HS-5 (cell line): Measurements from ENCODE around the gene NRP1.

Experiments used
- DNase-seq: peaks from one replicate; pipeline ENCODE4 v3.0.0-alpha.2; 2012; ENCODE audit warnings: low read depth

NRP1 gene

DNA sequence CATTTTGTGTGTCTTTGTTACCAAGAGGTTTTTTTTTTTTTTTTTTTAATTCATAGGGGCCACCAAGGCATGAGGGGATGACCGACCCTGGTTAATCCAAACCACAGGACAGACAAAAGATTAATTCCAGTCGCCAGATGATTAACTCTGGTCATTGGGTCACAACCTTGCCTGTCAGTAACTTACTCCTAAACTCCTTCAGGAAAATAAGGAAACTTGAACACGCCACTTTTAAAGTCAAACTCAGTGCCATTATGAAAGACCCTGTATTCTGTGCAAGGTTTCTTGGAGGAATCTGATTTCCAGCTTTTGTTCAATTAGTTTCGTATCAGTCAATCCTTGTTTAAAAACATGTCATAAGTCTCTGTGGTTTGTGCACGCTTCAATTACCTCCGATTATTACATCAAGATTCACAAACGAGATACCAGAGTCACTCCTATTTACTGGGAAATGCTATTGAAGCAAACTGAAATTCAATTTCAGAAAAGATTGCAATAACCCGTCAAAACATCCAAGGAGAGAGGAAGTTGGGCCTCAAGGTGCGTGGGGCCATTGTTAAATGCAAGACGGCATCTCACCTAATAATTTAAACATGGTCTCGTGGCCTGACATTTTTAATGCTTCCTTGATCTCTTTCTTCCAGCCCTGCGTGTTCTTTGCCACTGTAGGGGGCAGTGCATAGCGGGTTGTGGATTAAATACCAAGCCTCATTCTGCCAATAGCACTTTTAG lies 44.0 kb downstream of the NRP1 start:
- no peak for DNase-seq

DNA sequence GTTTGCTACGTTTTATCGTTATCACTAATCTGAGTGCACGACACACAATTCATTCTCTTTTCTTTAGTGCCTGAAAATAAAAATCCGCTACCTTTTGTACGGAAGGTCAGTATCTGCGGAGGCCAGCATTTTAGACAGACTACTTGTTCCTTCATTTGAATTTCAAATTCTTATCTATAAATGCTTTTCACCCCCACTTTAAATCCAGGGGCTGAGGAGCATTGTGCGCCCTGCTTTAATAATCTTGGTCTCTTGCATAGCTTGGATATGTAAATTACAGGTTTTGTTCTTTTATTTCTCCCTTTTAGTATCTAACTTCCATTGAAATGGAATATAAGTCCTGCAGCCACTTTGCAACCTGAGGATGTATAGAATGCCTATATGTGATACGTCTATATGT lies 44.7 kb downstream of the NRP1 start:
- no peak for DNase-seq

DNA sequence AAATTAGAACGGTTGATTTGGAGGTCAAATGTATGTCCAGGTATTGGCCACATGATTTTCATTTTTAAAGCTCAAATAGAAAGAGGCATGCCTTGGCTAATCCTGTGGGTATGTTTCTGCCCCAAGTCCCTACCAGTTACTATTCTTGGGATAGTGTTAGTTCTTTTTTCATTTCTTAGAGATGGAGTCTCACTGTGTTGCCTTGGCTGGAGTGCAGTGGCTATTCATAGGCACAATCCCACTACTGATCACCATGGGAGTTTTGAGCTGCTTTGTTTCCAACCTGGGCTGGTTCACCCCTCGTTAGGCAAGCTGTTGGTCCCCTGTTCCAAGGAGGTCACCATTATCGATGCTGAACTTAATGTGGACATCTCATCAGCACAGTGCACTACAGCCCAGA lies 46.3 kb downstream of the NRP1 start:
- no peak for DNase-seq

DNA sequence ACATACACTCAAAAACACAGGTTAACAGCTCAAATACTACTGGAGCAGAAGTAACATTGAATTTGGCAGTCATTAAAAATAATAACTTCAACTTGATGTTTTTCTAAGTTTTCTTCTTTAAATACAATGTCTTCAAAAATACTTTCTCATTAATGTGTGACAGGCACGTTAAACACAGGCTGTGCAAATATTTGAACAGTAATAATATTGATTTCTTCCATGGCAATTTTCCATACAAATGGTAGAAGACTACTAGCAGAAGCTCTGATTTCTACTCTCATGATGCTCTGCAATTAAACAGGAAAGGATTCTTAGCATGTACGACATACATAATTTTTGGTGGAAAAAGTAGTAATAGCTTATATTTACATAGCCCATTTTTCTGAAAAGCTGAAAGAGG lies 47.4 kb downstream of the NRP1 start:
- no peak for DNase-seq

DNA sequence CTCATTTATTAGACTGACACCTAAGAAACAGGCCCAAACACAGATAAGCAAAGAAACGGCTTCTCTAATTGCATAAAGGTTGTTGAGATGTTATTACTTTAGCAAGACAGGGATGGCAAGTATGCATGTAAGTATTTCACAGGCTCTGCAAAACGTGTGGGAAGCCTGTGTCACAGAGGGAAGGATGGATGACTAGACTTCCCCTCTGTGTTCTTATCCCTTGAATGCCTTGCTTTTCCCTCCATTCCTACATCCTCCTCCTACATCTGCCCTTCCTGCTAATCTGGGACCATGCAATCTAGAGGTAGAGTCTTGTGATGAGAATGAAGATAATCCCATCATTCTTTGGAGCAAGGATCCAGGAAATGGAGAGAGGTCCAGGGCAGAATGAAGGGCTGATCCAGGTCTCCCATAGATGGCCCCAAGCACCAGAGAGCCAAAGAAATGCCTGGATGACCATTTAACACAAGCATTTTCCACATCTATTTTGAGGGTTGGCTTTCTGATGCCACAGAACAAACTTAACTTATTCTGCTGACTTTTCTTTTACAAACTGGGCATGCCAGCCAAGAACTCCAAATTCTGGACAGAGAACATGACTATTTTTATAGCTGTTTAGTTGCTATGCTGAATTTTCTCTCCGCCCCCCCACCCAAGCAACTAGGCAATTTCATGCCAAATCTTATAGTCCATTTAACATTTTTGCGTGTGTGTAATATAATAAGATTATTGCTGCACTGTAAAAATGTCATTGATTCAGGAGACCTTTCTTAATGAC lies 48.1 kb downstream of the NRP1 start:
- no peak for DNase-seq

DNA sequence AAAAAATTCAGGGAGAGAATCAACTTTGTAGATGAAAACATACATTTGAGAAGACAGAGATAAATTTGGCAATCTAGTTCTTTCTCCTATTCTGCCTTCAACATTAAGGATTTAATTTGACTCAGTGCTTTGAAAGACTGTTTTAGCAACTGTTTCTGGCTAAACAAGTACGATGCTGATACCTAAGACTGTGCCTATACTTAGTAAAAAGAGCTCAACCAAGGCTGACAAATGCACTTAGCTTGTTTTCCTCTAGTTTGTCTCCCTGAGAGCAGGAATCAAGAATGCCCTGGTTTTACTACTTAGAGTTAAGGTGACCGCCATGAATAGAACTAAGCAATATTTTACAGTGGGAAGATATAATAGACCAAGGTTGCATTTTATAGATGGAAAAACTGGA lies 49.5 kb downstream of the NRP1 start:
- DNase-seq: no peak

DNA sequence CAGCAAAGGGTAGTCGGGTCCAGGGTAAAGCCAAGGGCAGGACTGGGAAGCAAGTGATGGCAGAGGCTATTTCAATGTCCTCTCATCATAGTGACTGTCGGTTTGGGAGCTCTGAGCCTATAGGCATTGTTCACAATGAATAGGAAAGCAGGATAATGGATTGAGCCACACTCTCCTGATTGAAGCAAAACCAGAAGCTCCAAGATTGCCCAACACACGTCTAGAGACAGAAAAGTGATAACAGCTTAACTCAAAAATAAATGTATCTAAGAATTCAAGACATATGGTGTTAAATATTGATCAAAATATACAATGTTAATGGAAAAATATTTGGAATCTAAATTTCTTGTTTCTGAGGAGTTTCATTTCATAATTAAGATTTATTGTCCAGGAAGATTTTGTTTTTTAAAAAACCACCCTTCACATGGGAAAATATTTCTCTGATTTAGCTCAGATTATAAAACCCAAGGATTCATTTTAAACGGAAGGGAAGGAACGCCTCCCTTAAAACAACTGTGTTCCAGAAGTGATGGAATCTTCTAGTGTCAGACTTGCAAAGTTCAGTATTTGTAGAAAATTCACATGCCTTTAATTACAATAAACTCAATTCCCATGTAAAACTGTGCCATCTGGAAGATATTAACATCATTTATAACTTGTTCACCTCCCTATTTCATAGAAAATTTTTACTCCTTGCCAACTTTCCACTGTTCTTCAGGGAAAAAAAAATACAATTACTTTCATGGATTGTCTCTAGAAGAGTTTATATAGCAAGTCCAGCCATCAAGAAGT lies 54.5 kb downstream of the NRP1 start:
- DNase-seq: no peak

DNA sequence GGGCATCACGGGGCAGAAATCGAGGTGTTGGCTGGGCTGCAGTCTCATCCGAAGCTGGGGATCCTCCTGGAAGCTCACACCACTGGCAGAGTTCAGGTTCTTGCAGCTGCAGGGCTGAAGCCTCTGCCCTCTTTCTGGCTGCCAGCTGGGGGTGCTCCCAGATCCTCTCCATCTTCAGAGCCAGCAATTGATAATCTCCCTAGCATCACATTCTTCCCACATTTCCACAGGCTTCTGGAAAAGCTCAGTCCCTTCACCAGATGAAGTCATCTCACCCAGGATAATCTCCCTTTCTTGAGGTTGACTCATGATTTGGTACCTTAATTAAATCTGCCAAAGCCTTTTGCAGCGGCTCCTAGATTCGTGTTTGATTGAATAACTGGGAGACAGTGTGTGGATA lies 55.2 kb downstream of the NRP1 start:
- DNase-seq: no peak

DNA sequence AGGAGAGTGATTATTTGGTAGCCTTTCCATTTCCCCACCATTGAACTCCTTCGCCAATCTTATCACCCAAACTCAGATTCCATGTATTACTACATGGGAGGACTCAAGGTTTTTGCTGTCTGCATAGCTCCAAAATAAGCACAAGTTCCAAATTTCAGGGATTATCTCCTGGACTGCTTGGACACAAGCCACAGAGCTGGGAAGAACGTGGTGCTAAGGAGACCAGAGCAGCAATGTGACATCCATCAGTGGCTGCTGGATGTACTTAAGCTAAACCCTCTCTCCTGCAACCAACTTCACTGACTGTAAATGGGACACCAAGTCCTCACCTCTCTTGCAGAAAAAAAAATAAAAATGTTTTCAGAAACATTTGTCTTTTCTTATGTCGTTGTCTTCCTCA lies 56.3 kb downstream of the NRP1 start:
- no peak for DNase-seq

DNA sequence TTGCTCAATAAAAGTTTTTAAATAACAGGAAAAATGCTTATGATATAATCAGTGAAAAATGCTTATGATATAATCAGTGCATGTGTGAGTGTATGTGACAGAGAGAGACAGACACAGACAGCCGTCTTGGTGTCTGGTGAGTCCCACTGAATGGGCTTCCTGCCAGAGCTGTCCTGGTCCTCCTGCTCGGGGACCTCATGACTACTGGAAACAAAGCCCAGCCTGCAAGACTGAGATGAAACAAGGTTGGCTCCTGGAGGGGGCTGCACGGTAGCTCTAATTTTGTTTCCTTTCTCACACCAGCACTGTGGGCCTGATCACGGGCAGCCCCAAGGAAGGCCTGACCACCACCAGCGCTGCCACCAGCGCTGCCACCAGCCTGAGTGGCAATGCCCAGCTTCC lies 57.3 kb downstream of the NRP1 start:
- no peak for DNase-seq

DNA sequence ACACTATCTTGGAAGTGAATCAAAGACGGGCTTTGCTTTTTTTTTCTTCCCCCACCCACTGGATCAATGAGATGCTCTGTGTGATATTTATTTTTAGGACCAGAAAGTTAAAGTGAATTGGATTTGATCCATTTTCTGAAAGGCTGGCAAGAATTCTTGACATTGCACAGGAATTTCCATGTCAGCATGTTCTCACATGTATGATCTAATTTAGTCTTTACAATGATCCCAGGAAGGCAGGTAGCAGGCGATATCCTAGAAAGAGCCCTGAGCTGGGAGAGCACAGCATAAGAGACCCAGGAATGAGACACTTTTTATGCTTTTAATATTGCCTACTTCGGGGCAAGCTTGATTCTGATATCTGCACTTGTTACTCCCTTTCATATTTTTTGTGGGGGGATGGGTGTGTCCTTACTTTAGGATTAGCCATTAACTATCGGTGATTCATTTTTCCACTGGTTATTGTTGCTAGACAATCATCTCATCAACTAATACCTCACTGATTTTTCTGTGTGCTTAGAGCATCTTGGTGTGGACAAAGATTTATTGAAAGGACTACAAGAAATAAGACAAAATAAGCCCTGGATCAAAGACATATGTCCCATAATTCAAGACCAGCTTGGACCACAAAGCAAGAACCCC lies 58.1 kb downstream of the NRP1 start:
- no peak for DNase-seq

DNA sequence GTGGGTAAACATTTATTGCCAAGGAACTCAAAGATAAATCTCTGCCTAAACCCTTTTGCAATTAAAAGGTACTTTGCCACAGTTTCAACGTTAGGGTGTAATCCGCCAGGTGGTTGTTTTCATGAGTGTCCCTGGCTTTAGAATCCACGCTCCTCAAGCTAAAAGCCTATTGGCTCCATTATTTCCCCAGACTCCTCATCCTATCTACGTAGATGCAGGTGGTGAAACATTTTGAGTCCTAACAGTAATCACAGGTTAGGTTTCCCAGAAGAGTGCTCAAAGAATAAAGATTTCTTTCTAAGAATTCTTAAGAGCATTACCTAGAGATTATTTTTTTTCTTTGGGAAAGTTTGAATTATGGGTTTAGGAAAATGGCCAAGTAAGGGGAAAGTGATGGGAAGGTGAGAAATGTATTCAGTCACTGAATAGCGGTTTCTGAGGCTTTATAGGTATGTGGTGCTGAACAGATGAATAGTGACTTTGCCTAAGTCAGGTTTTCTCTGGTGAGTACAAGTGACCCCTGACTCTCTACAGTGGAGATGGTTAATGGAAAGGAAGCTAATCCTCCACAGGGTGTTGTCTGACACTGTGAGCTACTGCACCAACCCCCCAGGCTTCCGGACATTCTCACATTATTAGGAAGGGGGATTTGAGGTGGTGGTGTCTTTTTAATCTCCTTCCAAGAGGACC lies 60.2 kb downstream of the NRP1 start:
- no peak for DNase-seq

DNA sequence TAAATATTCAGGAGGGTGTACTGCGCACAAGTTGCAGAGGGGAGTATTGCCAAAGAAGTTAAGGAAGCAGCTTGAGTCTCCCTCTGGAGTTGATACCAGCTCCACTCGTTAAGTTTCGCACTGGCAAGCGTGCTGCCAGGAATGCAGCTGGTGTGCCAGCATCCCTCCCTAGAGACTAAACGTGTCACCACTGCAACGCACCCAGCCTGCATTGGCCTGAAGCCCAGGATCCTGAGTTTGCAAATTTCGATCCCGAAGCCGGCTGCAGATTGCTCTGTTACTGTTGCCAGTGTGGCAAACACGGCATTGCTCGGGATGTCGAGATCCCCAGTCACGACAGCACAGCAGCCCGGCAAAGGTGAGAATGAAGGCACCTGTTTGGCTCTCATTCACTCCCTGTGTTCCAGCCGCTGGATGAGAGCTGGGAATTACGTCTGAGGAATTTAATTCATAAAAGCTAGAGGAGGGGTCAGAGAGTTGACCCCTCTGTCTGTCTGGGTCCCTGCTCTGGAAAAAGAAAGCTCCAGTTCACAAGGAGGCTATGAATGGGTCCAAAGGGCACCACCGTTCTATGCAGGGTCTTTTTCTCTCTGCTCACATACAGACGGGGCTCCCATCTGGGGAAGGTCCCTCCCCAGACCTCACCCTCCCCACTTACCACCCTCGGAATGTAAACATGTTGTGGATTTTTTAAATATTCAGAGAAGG lies 61.0 kb downstream of the NRP1 start:
- DNase-seq: peak; percentile 56

DNA sequence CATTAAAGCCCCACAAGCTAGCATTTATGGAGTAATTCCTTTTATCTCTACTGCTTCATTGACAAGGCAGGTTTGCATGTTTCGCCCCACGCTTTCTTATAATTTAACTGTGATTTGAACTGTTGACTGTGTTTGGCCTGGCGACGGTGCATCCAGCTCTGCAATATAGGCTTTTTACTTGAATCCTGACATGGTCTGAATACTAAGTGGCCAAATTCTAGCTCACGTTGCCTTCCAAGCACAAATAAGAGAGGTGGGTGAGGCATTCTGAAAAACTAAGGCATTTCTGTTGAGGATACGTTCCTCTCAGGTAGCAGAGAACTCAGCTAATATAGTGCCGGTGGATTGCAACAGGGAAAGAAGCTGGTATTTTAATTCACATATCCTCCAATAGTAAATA lies 61.8 kb downstream of the NRP1 start:
- no peak for DNase-seq

DNA sequence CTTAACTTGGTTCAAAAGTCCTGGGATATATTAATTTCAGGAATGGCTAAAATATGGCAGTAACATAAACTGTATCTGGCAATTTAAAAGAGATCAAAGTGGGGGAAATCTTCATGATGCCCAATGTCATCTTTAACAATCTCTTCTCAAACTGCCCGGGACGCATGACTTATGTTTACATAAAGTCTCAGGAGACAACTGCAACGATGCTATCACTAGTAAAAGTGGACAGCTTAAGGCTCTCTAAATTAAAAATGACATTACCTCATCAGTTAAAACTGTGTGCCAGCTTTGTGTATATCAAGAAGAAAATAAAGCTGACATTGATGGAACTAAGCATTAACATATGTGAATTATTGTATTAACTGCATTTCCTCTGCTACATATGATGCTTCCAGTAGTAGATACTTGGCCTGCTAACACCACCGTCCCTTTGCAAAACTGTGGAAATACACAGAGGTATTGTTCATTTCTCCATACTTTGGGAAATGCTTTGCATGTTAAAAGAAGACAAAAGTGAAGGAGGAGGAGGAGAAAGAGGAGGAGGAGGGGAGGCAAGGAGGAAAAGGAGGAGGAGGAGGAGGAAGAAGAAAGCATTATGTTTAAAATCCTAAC lies 62.4 kb downstream of the NRP1 start:
- DNase-seq: no peak

DNA sequence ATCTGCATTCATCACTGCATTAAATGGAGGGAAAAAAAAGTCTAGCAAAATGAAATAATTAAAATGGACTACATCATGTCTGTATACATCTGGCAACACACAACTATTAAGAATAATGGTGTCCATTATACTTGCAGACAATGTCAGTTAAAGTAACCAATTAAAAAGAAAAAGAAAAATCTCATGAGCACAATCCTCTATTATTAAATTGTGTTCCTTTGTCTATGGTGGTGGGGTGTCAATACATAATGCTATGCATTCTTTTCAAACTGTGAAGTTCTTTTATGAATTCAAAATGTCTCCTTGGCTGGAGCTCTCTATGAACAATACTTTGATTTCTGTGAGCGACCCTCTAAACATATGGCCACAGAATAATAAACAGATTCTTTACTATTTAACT lies 63.5 kb downstream of the NRP1 start:
- DNase-seq: no peak

DNA sequence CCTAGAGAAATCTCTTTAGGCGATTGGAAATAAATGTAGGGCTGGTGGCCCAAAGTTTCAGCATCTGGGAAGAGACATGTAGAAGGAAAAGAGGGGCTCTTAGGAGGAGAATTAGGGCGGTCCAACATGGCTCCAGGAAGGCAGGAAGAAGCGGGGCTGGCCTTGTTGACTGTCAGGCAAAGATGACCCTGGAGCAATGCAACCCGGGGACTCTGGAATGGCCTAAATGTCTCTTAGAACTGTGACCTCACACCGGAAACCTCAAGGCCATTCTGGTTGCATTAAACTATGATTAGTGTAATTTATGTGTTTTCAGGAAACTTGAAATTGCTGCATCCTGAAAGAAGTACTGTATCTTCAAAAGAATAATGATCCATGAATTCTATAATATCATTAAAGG lies 66.8 kb downstream of the NRP1 start:
- no peak for DNase-seq

DNA sequence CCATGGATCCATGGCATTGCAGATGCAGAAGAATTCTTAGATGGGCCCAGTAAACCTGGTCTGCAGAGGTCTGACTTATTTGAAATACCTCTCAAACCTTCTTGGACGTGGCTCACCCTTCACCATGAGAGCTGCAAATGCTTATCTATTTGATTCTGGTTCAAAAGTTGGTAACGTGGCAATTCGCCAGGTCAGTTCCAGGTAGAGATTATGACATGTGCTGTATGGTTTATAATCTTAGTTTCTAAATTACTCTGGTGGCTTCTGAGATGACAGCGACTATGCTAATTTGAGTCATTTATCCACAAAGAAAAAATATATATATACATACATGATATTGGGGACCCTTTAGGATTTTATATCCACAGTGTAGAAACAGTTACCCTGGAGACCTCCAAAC lies 68.8 kb downstream of the NRP1 start:
- DNase-seq: no peak

DNA sequence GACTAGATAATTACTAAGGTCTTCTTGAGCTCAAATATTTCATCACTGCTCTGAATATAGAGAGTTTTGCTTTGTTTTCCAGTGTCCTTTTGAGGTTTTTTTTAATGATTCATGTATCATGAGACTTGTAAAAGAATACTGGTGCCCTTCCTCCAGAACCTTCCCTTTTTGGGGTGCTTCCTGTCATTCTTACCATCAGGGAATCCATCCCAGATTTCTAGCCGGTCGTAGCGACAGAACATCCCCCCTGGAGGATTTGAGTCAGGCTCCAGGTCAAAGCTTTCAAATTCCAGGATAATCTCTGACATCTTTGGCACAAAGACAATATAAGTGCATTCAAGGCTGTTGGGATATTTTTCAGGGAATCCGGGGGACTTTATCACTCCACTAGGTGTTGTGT lies 71.0 kb downstream of the NRP1 start:
- peak; percentile 39 for DNase-seq

DNA sequence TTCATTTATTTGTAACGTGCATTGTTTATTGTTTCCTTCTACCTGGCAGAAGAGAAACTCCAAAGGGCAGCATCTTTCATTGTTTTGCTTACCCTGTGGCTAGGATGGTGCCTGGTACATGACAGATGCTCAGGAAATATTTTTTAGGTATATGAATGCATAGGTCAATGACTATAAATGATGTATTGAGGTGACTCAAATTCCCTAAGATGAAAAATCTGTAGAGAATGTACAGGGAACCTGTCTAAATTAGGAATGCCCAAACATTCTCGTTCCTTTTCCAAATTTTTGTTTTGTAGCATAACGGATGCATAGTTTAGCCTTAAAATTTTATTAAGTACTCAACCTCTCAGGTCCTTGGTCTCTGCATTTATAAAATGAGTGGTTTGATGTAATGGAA lies 71.6 kb downstream of the NRP1 start:
- DNase-seq: no peak
